Mucosa of stomach (tissue), 1 donor: ENCODE results near the gene LIMS1.
"Not testable (repeated sequence)": the region's sequence is repeated elsewhere in the genome, so short reads cannot be mapped to it uniquely, and the experiment has no call there.

Experiments used
- H3K27me3 ChIP-seq: one replicate; pipeline ENCODE4 v1.7.0; 2013; ENCODE audit warnings: mild to moderate bottlenecking, low read length; ENCODE audit not compliant: control insufficient read depth, insufficient read depth
- H3K36me3 ChIP-seq: one replicate; pipeline ENCODE4 v1.7.0; 2013; ENCODE audit warnings: low read length; ENCODE audit not compliant: control insufficient read depth, insufficient read depth
- H3K4me1 ChIP-seq: one replicate; pipeline ENCODE4 v1.7.0; 2013; ENCODE audit warnings: mild to moderate bottlenecking, low read length; ENCODE audit not compliant: control insufficient read depth, insufficient read depth
- H3K4me3 ChIP-seq: one replicate; pipeline ENCODE4 v1.7.0; 2013; ENCODE audit warnings: low read length
- H3K9ac ChIP-seq: one replicate; pipeline ENCODE4 v1.7.0; 2013; ENCODE audit warnings: mild to moderate bottlenecking, low read length, moderate library complexity
- H3K9me3 ChIP-seq: one replicate; pipeline ENCODE4 v1.7.0; 2013; ENCODE audit warnings: mild to moderate bottlenecking, low read length, moderate library complexity; ENCODE audit not compliant: control insufficient read depth
- donor health status: Pancreatic carcinoma.

The LIMS1 gene

GRCh38 chr2:108664979-108665378 is 130.7 kb downstream of the LIMS1 start:
- not testable (repeated sequence) for H3K4me1 ChIP-seq, H3K36me3 ChIP-seq, H3K9me3 ChIP-seq, H3K4me3 ChIP-seq, H3K9ac ChIP-seq, H3K27me3 ChIP-seq

- not testable (repeated sequence) for H3K9me3 ChIP-seq, H3K36me3 ChIP-seq, H3K9ac ChIP-seq, H3K4me3 ChIP-seq, H3K4me1 ChIP-seq, H3K27me3 ChIP-seq
Observed at GRCh38 chr2:108665975-108666374, 131.7 kb downstream of the LIMS1 start.

- H3K9ac ChIP-seq, H3K27me3 ChIP-seq, H3K36me3 ChIP-seq, H3K4me1 ChIP-seq, H3K9me3 ChIP-seq, H3K4me3 ChIP-seq: not testable (repeated sequence)
Observed at GRCh38 chr2:108667140-108667539, 132.9 kb downstream of the LIMS1 start.

GRCh38 chr2:108670282-108670681 is 136.0 kb downstream of the LIMS1 start:
- H3K27me3 ChIP-seq, H3K36me3 ChIP-seq, H3K4me1 ChIP-seq: not testable (repeated sequence)

GRCh38 chr2:108672200-108672805 is 138.0 kb downstream of the LIMS1 start:
- H3K4me3 ChIP-seq, H3K36me3 ChIP-seq, H3K27me3 ChIP-seq, H3K4me1 ChIP-seq, H3K9ac ChIP-seq, H3K9me3 ChIP-seq: not testable (repeated sequence)

More at GRCh38 chr2:108670282-108670681, 136.0 kb downstream of the LIMS1 start:
- not testable (repeated sequence) for H3K9ac ChIP-seq, H3K4me3 ChIP-seq, H3K9me3 ChIP-seq

- H3K27me3 ChIP-seq, H3K36me3 ChIP-seq, H3K4me1 ChIP-seq, H3K9me3 ChIP-seq, H3K4me3 ChIP-seq, H3K9ac ChIP-seq: not testable (repeated sequence)
Observed at GRCh38 chr2:108676522-108676921, 142.3 kb downstream of the LIMS1 start.

- H3K9me3 ChIP-seq, H3K27me3 ChIP-seq, H3K4me3 ChIP-seq, H3K4me1 ChIP-seq, H3K9ac ChIP-seq, H3K36me3 ChIP-seq: not testable (repeated sequence)
Observed at GRCh38 chr2:108677239-108677744, 143.0 kb downstream of the LIMS1 start.

GRCh38 chr2:108678198-108678651 is 144.0 kb downstream of the LIMS1 start:
- not testable (repeated sequence) for H3K4me1 ChIP-seq, H3K36me3 ChIP-seq, H3K4me3 ChIP-seq

GRCh38 chr2:108680805-108681204 is 146.5 kb downstream of the LIMS1 start:
- not testable (repeated sequence) for H3K9ac ChIP-seq, H3K36me3 ChIP-seq, H3K9me3 ChIP-seq, H3K27me3 ChIP-seq, H3K4me1 ChIP-seq, H3K4me3 ChIP-seq

More at GRCh38 chr2:108678198-108678651, 144.0 kb downstream of the LIMS1 start:
- H3K9ac ChIP-seq, H3K9me3 ChIP-seq, H3K27me3 ChIP-seq: not testable (repeated sequence)

GRCh38 chr2:108688818-108689756 is 154.8 kb downstream of the LIMS1 start:
- not testable (repeated sequence) for H3K27me3 ChIP-seq, H3K4me1 ChIP-seq, H3K4me3 ChIP-seq, H3K9ac ChIP-seq, H3K36me3 ChIP-seq, H3K9me3 ChIP-seq

- not testable (repeated sequence) for H3K4me3 ChIP-seq, H3K9ac ChIP-seq, H3K36me3 ChIP-seq, H3K4me1 ChIP-seq, H3K9me3 ChIP-seq, H3K27me3 ChIP-seq
Observed at GRCh38 chr2:108690001-108690400, 155.7 kb downstream of the LIMS1 start.

GRCh38 chr2:108691447-108691846 is 157.2 kb downstream of the LIMS1 start:
- Histone ChIP-seq H3K36me3 (no peaks in the 10 kb centered on the region), H3K9me3 (no peaks in the 10 kb centered on the region), H3K4me3 (no peak overlapping the region), H3K9ac (no peak overlapping the region), H3K27me3 (no peaks in the 10 kb centered on the region), H3K4me1 (no peaks in the 10 kb centered on the region)
